H1 (cell line): ENCODE measurements around the gene HTR3B. TPM values are rescaled to one million over a fixed set of nuclear protein-coding genes. Genes with fewer than 3 reads are reported as not detected.

Experiments
- CTCF ChIA-PET: fragments of 300-600 bp; sonication (Branson Sonifier 250); formaldehyde crosslinking; loops from one replicate; lab custom pipeline; 2021; ENCODE audit not compliant: partially characterized antibody; lab: Charles Lee
- POLR2A ChIA-PET: fragments of 300-600 bp; sonication (Branson Sonifier 250); formaldehyde crosslinking; loops from one replicate; lab custom pipeline; 2021; ENCODE audit warnings: inconsistent platforms; ENCODE audit not compliant: partially characterized antibody; lab: Charles Lee
- DNase-seq, 2 experiments: peaks; one replicate each; pipeline versions ENCODE4 v3.0.0 to v3.0.0-alpha.2; 2010 to 2022; ENCODE audit warnings: low spot score in 2 of 2, low read depth in 1 of 2, mixed read lengths in 1 of 2
- FAIRE-seq: peaks from 2 replicates; lab custom pipeline; 2011; peaks lifted over from hg19 to GRCh38; lab: Jason Lieb, UNC
- H2AFZ ChIP-seq: 2 replicates; pipeline ENCODE4 v1.8.1; 2012; ENCODE audit warnings: low read length, inconsistent platforms
- H2AK5ac ChIP-seq: 2 replicates; pipeline ENCODE4 v1.6.1; 2013; ENCODE audit warnings: low read depth, low read length
- H2BK120ac ChIP-seq: replicated peaks from 2 replicates; pipeline ENCODE3; 2013; ENCODE audit warnings: low read depth, low read length, inconsistent platforms
- H2BK12ac ChIP-seq: 2 replicates; pipeline ENCODE4 v1.6.1; 2013; ENCODE audit warnings: low read depth, low read length
- H2BK15ac ChIP-seq: 2 replicates; pipeline ENCODE4 v1.6.1; 2013; ENCODE audit warnings: low read length
- H2BK20ac ChIP-seq: 2 replicates; pipeline ENCODE4 v1.6.1; 2013; ENCODE audit warnings: low read length
- H2BK5ac ChIP-seq: 2 replicates; pipeline ENCODE4 v1.6.1; 2013; ENCODE audit warnings: low read depth, low read length
- H3K14ac ChIP-seq: 2 replicates; pipeline ENCODE4 v1.6.1; 2013; ENCODE audit warnings: inconsistent platforms; ENCODE audit not compliant: insufficient read length
- H3K18ac ChIP-seq: 2 replicates; pipeline ENCODE4 v1.6.1; 2013; ENCODE audit warnings: low read length; ENCODE audit errors: extremely low read depth
- H3K23ac ChIP-seq: 2 replicates; pipeline ENCODE4 v1.6.1; 2013; ENCODE audit warnings: inconsistent platforms; ENCODE audit not compliant: insufficient read length
- H3K23me2 ChIP-seq: 2 replicates; pipeline ENCODE4 v1.6.1; 2013; ENCODE audit warnings: low read depth, low read length
- H3K27ac ChIP-seq: 2 replicates; pipeline ENCODE4 v1.6.1; 2011; ENCODE audit warnings: low read depth, low read length, inconsistent platforms
- H3K27me3 ChIP-seq, 4 experiments: replicated peaks in 1 of 4; 1 replicate in 1 of 4; 2 replicates in 3 of 4; pipeline versions ENCODE4 v1.6.1 to v1.8.1; 2011 to 2013; ENCODE audit warnings: low read length in 3 of 4, mild to moderate bottlenecking in 3 of 4, inconsistent platforms in 2 of 4, mixed read lengths in 2 of 4, moderate library complexity in 1 of 4; ENCODE audit not compliant: control insufficient read depth in 3 of 4, insufficient read depth in 3 of 4; ENCODE audit errors: extremely low read depth in 1 of 4
- H3K36me3 ChIP-seq, 4 experiments: 2 replicates each; pipeline versions ENCODE4 v1.6.1 to v1.8.1; 2011 to 2013; ENCODE audit warnings: mild to moderate bottlenecking in 4 of 4, low read length in 3 of 4, moderate library complexity in 2 of 4, control low read depth in 1 of 4, inconsistent platforms in 1 of 4; ENCODE audit not compliant: insufficient read depth in 4 of 4, control insufficient read depth in 2 of 4
- H3K4ac ChIP-seq: replicated peaks from 2 replicates; pipeline ENCODE3; 2013; ENCODE audit warnings: low read length, low read depth, mixed read lengths, inconsistent platforms; ENCODE audit not compliant: insufficient read length
- H3K4me1 ChIP-seq, 4 experiments: replicated peaks in 1 of 4; 1 replicate in 1 of 4; 2 replicates in 3 of 4; pipeline versions ENCODE4 v1.6.1 to v1.8.1; 2011 to 2013; ENCODE audit warnings: low read length in 3 of 4, inconsistent platforms in 2 of 4, mixed read lengths in 1 of 4; ENCODE audit not compliant: insufficient read depth in 4 of 4, control insufficient read depth in 3 of 4
- H3K4me2 ChIP-seq, 2 experiments: 2 replicates each; pipeline versions ENCODE4 v1.6.1 to v1.8.1; 2011 to 2013; ENCODE audit warnings: low read depth in 2 of 2, low read length in 2 of 2, control low read depth in 1 of 2, inconsistent platforms in 1 of 2, mild to moderate bottlenecking in 1 of 2; ENCODE audit not compliant: insufficient read depth in 1 of 2
- H3K4me3 ChIP-seq, 4 experiments: fragments of 200-600, 300-600 bp in 1 of 4; sonication (generic), shearing (Covaris generic), sonication (Bioruptor Twin) in 1 of 4; 2 replicates each; pipeline versions ENCODE4 v1.5.1 to v1.8.1; 2011 to 2016; ENCODE audit warnings: low read length in 4 of 4, low read depth in 3 of 4, control low read depth in 2 of 4, inconsistent platforms in 2 of 4, mild to moderate bottlenecking in 2 of 4, mixed read lengths in 1 of 4, moderate library complexity in 1 of 4; ENCODE audit not compliant: insufficient read depth in 2 of 4; ENCODE audit errors: extremely low read depth in 1 of 4
- H3K56ac ChIP-seq: replicated peaks from 2 replicates; pipeline ENCODE3; 2013; ENCODE audit warnings: low read depth, mild to moderate bottlenecking, mixed read lengths, low read length, inconsistent platforms; ENCODE audit not compliant: insufficient read length
- H3K79me1 ChIP-seq: 2 replicates; pipeline ENCODE4 v1.6.1; 2013; ENCODE audit warnings: low read depth, low read length, control low read depth
- H3K79me2 ChIP-seq, 2 experiments: 2 replicates each; pipeline versions ENCODE4 v1.6.1 to v1.8.1; 2012 to 2013; ENCODE audit warnings: low read length in 2 of 2, mild to moderate bottlenecking in 2 of 2, inconsistent platforms in 1 of 2; ENCODE audit not compliant: insufficient read depth in 2 of 2, control insufficient read depth in 1 of 2
- H3K9ac ChIP-seq, 4 experiments: replicated peaks in 1 of 4; 1 replicate in 1 of 4; 2 replicates in 3 of 4; pipeline versions ENCODE4 v1.6.1 to v1.8.1; 2011 to 2013; ENCODE audit warnings: low read depth in 3 of 4, low read length in 3 of 4, control low read depth in 2 of 4, mild to moderate bottlenecking in 2 of 4, moderate library complexity in 2 of 4, inconsistent platforms in 1 of 4; ENCODE audit errors: extremely low read depth in 1 of 4
- H3K9me3 ChIP-seq, 2 experiments: 2 replicates each; pipeline versions ENCODE4 v1.6.1 to v1.8.1; 2012 to 2013; ENCODE audit warnings: mild to moderate bottlenecking in 2 of 2, moderate library complexity in 2 of 2, control low read depth in 1 of 2, inconsistent platforms in 1 of 2, low read depth in 1 of 2, low read length in 1 of 2, mixed read lengths in 1 of 2; ENCODE audit not compliant: insufficient read depth in 2 of 2
- H4K20me1 ChIP-seq, 2 experiments: replicated peaks in 1 of 2; 2 replicates each; pipeline versions ENCODE3 to v1.8.1; 2011 to 2013; ENCODE audit warnings: inconsistent platforms in 2 of 2, low read length in 2 of 2, mild to moderate bottlenecking in 1 of 2; ENCODE audit not compliant: insufficient read depth in 2 of 2, control insufficient read depth in 1 of 2
- H4K5ac ChIP-seq: 2 replicates; pipeline ENCODE4 v1.6.1; 2013; ENCODE audit warnings: low read length, low read depth, mixed read lengths, inconsistent platforms; ENCODE audit not compliant: insufficient read length
- H4K8ac ChIP-seq: 2 replicates; pipeline ENCODE4 v1.8.0; 2013; ENCODE audit warnings: mild to moderate bottlenecking, moderate library complexity, low read length, inconsistent platforms; ENCODE audit not compliant: insufficient read depth; ENCODE audit errors: extremely low read depth
- H4K91ac ChIP-seq: replicated peaks from 2 replicates; pipeline ENCODE3; 2013; ENCODE audit warnings: low read length, mixed read lengths, inconsistent platforms; ENCODE audit not compliant: insufficient read length
- GABPA ChIP-seq: IDR thresholded peaks from 2 replicates; pipeline ENCODE4 v1.6.1; 2011; ENCODE audit warnings: mild to moderate bottlenecking, low read length, moderate library complexity, borderline replicate concordance; ENCODE audit not compliant: insufficient read depth
- JUN ChIP-seq: IDR thresholded peaks from 2 replicates; pipeline ENCODE4 v1.6.1; 2011; ENCODE audit warnings: low read depth, mild to moderate bottlenecking, improper control_type of control experiment, low read length
- MAFK ChIP-seq: IDR thresholded peaks from 2 replicates; pipeline ENCODE4 v1.6.1; 2012; ENCODE audit warnings: low read depth, mild to moderate bottlenecking, improper control_type of control experiment, low read length
- WGBS, 2 experiments: shearing (Covaris generic) in 1 of 2; methylation state at CpG; one replicate each; pipeline versions ENCODE4 v1.1.6 to v1.1.7; 2013 to 2015; ENCODE audit warnings: low lambda C conversion rate in 2 of 2, mixed read lengths in 2 of 2, inconsistent platforms in 1 of 2, low coverage in 1 of 2, missing lambda C conversion rate in 1 of 2; ENCODE audit not compliant: insufficient replicate concordance in 2 of 2, insufficient coverage in 1 of 2, insufficient read length in 1 of 2; ENCODE audit errors: extremely low coverage in 1 of 2, missing lambda C conversion rate in 1 of 2; 5-methylcytosine and 5-hydroxymethylcytosine counted together
- polyA plus RNA-seq, 7 experiments: library from polyadenylated mRNA; depleted of rRNA in 3 of 7; stranded (reverse) in 5 of 7; unstranded in 2 of 7; fragments of >200 nt in 5 of 7; fragments of 200-250 nt in 2 of 7; gene quantifications; 1 replicate in 5 of 7; 2 replicates in 1 of 7; 4 replicates in 1 of 7; pipeline versions ENCODE4 v1.2.1 to v1.2.3, GENCODE V29; 2011 to 2013; ENCODE audit warnings: missing spikeins in 2 of 7, mixed read lengths in 2 of 7
- total RNA-seq: library from RNA; stranded (reverse); fragmentation: NEBNext Ultra II Directional; extraction: Animal tissue kit (Norgen Biotek cat#: 25700); gene quantifications from 2 replicates; pipeline ENCODE4 v1.2.1, GENCODE V29; 2021
- TF ChIP-seq, protein P1 (sequence below): IDR thresholded peaks from 2 replicates; pipeline ENCODE4 v1.6.1; 2011; ENCODE audit warnings: low read length, improper control_type of control experiment

Gene HTR3B
- total and polyA plus RNA-seq, 2 of the 8 experiments (the other 6 are each of a cell fraction or from before 2014, with no cell fraction given), result not detected

DNA sequence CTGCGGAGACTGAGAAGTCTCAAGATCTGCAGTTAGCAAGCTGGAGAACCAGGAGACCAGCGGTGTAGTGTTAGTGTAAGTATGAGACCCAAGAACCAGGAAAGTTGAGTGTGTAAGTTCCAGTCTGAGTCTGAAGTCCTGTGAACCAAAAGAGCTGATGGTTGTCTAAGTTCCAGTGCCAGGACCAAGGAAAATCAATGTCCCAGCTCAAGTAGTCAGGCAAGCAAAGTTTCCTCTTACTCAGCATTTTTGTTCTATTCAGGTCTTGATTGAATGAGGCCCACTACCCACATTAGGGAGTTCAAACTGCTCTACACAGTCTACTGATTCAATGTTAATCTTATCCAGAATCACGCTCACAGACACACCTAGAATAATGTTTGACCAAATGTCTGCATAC, 40.2 kb upstream of the HTR3B start:
- H2AK5ac ChIP-seq, result no peak overlapping the region
- no peak overlapping the region for H3K14ac ChIP-seq
- no peak overlapping the region for H2BK120ac ChIP-seq
- peaks cover 4 to 13% (median 9%) of the 10 kb centered on the region in 4 experiments; a peak in 5 of 7 replicates for H3K4me1 ChIP-seq
- no peaks in the 10 kb centered on the region for H3K27me3 ChIP-seq
- H3K79me2 ChIP-seq, result peaks cover 14 to 93% of the 10 kb centered on the region in 2 experiments
- H3K9me3 ChIP-seq, result no peaks in the 10 kb centered on the region
- no peaks in the 10 kb centered on the region for H3K23me2 ChIP-seq
- H3K18ac ChIP-seq, result no peak overlapping the region
- no peak overlapping the region for H3K4ac ChIP-seq
- DNase-seq (no peak), FAIRE-seq (no peak)
- no peak overlapping the region for H4K91ac ChIP-seq
- TF ChIP-seq, protein P1, sequence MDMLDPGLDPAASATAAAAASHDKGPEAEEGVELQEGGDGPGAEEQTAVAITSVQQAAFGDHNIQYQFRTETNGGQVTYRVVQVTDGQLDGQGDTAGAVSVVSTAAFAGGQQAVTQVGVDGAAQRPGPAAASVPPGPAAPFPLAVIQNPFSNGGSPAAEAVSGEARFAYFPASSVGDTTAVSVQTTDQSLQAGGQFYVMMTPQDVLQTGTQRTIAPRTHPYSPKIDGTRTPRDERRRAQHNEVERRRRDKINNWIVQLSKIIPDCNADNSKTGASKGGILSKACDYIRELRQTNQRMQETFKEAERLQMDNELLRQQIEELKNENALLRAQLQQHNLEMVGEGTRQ, result no peak
- TF ChIP-seq MAFK (peak; percentile 30; the same call in 1 of the 2 replicates), GABPA (no peak), JUN (no peak)
- no peak overlapping the region for H2BK5ac ChIP-seq
- no peaks in the 10 kb centered on the region for H4K20me1 ChIP-seq
- H3K27ac ChIP-seq, result no peak overlapping the region
- peaks cover 2 to 29% (median 6%) of the 10 kb centered on the region in 4 experiments; a peak in 5 of 8 replicates for H3K36me3 ChIP-seq
- 0 out of 2 replicates have a peak, but pooled peaks cover 4% of the 10 kb centered on the region for H3K79me1 ChIP-seq
- no peak overlapping the region for H3K4me2 ChIP-seq
- WGBS, 2 experiments, result 87% methylated on average over 3 of the region's 3 CpGs; no CpG with 5 or more reads in 1 of the 2 experiments
- no peak overlapping the region for H3K56ac ChIP-seq
- no peak overlapping the region for H2BK20ac ChIP-seq
- no peak overlapping the region for H2BK15ac ChIP-seq
- no peak overlapping the region for H3K9ac ChIP-seq
- ChIA-PET POLR2A (interaction anchor here (0.8 to 7.8 kb wide), 4 partner anchors 9 to 91 kb away, joined by 3 to 91 read pairs (median 18); partner anchors contain the start of genes USP28 and ZW10), CTCF (interaction anchor here (0.6 kb wide), 1 partner anchor 58 kb away, joined by 3 read pairs; no protein-coding TSS in a partner anchor)
- no peak overlapping the region for H2AFZ ChIP-seq
- H2BK12ac ChIP-seq, result 0 out of 2 replicates have a peak overlapping the region, but pooled peaks have one; percentile 12
- H3K23ac ChIP-seq, result no peak overlapping the region
- no peak overlapping the region for H4K5ac ChIP-seq
- no peak overlapping the region for H4K8ac ChIP-seq
- no peak overlapping the region for H3K4me3 ChIP-seq
